ENCODE data around the gene MAMDC4. TPM values are rescaled to one million over a fixed set of nuclear protein-coding genes. Genes with fewer than 3 reads are reported as not detected.
A peak's percentile ranks its signal among the peaks of the same experiment; 100 is the strongest.

The MAMDC4 gene
- total RNA-seq, 1 experiment from 2014 or later = 17.3 TPM

GRCh38 chr9:136846376-136847087 is 5.6 kb upstream of the MAMDC4 start:
- Histone ChIP-seq H3K4me1 (ENCODE audit: control insufficient read depth in 1 of 2, insufficient read depth in 2 of 2, low read length in 2 of 2) (peaks cover 18 to 37% of the 10 kb centered on the region in 2 experiments), H2AFZ (ENCODE audit: low read depth, low read length, poor library complexity, severe bottlenecking) (no peak overlapping the region), H3K4me2 (ENCODE audit: low read length) (no peak overlapping the region), H3K9me3 (ENCODE audit: control insufficient read depth in 1 of 2, insufficient read depth in 1 of 2, low read depth in 1 of 2, low read length in 2 of 2) (no peaks in the 10 kb centered on the region), H3K79me2 (ENCODE audit: insufficient read depth, low read length) (peaks cover 16% of the 10 kb centered on the region; the same call in 1 of the 2 replicates), H3K9me2 (ENCODE audit: insufficient read depth) (no peaks in the 10 kb centered on the region), H3K27ac (ENCODE audit: low read depth, low read length) (peak overlapping the region; percentile 60; the same call in 1 of the 2 replicates), H4K20me1 (ENCODE audit: insufficient read depth) (no peaks in the 10 kb centered on the region), H3K36me3 (ENCODE audit: control insufficient read depth in 1 of 2, insufficient read depth in 2 of 2, low read length in 2 of 2) (peaks cover 0 to 14% of the 10 kb centered on the region in 2 experiments; a peak in 1 of 4 replicates), H3K27me3 (ENCODE audit: insufficient read depth, low read length) (no peaks in the 10 kb centered on the region), H3K4me3 (replicated peaks in 1 of 2; ENCODE audit: low read depth in 1 of 2, low read length in 2 of 2) (no peak overlapping the region), H3K9ac (ENCODE audit: low read length) (no peak overlapping the region)
- ATAC-seq (no peak), DNase-seq (ENCODE audit: low read depth, low spot score) (no peak)
- BruUV-seq (replicated peaks) = no TSS peak
- ChIA-PET POLR2A (no interaction called here), RAD21 (ENCODE audit: low non-redundant PET in 1 of 2, low total read pairs in 2 of 2, uncharacterized antibody in 2 of 2, unreplicated experiment in 2 of 2) (interaction anchor here in 1 of 2 experiments (1.0 kb wide), 1 partner anchor 189 kb away, joined by 3 read pairs; no protein-coding TSS in a partner anchor), CTCF (interaction anchor here (1.0 to 2.2 kb wide), 3 partner anchors 40 to 183 kb away, joined by 4 to 9 read pairs (median 5); partner anchors contain the start of gene TRAF2)
- intact Hi-C loops (cut with micrococcal nuclease) = loop anchor here (5.0 to 10.0 kb wide), 2 partner anchors 98 to 181 kb away; partner anchors contain the start of genes ABCA2, C8G and FBXW5
- no peak for TF ChIP-seq EZH2phosphoT487 (IDR thresholded peaks at IDR 0.05; ENCODE audit: borderline replicate concordance)
- TF ChIP-seq ZNF274 (IDR thresholded peaks at IDR 0.05; ENCODE audit: low read depth, low read length) = no peak
- no peak for TF ChIP-seq JUND (IDR thresholded peaks at IDR 0.05)
- TF ChIP-seq POLR2AphosphoS5 (IDR thresholded peaks at IDR 0.05; ENCODE audit: low read depth, low read length) = no peak
- TF ChIP-seq RAD21 (IDR thresholded peaks at IDR 0.05; ENCODE audit: low read depth) = no peak
- no peak for TF ChIP-seq ATF3 (IDR thresholded peaks at IDR 0.05)
- TF ChIP-seq SP1 (IDR thresholded peaks at IDR 0.05; ENCODE audit: low read depth) = no peak
- no peak for TF ChIP-seq POLR2A (IDR thresholded peaks at IDR 0.05; ENCODE audit: borderline replicate concordance, extremely low read depth, insufficient read depth, insufficient read length)
- TF ChIP-seq ZBTB33 (IDR thresholded peaks at IDR 0.05; ENCODE audit: extremely low read depth, insufficient replicate concordance, low read length) = no peak
